ENCODE data around the gene PHPT1. TPM values are rescaled to one million over a fixed set of nuclear protein-coding genes. Genes with fewer than 3 reads are reported as not detected.

PHPT1 gene
- total RNA-seq, 2 donors from 2014 or later: 37.5 to 92.1 TPM

- ATAC-seq (ENCODE audit: insufficient number of reproducible peaks, low FRiP score, low read depth) (no peak), DNase-seq (ENCODE audit: low spot score) (no peak)
- no peak overlapping the region for H3K27ac ChIP-seq
- H3K4me1 ChIP-seq (ENCODE audit: control insufficient read depth in 1 of 2, low read depth in 2 of 2): peaks cover 8 to 40% of the 10 kb centered on the region in 2 donors
- no peaks in the 10 kb centered on the region for H3K9me3 ChIP-seq
- H3K27me3 ChIP-seq (replicated peaks; ENCODE audit: insufficient read depth): no peaks in the 10 kb centered on the region
- peaks cover 16% of the 10 kb centered on the region for H3K36me3 ChIP-seq
- TF ChIP-seq CTCF (IDR thresholded peaks at IDR 0.05): no peak
- no peak overlapping the region for H3K4me3 ChIP-seq
Measured at GRCh38 chr9:136860933-136861873, 12.0 kb downstream of the PHPT1 start.

- no peak for DNase-seq (ENCODE audit: low spot score)
- peaks cover 12 to 42% of the 10 kb centered on the region in 2 donors for H3K4me1 ChIP-seq (ENCODE audit: control insufficient read depth in 1 of 2, low read depth in 2 of 2)
- H3K36me3 ChIP-seq: peaks cover 16% of the 10 kb centered on the region
Measured at GRCh38 chr9:136861874-136862457, 12.8 kb downstream of the PHPT1 start.

GRCh38 chr9:136862849-136863622, 13.8 kb downstream of the PHPT1 start:
- no peak for DNase-seq (ENCODE audit: low spot score)
- ATAC-seq (ENCODE audit: insufficient number of reproducible peaks, low FRiP score, low read depth): no peak
- Histone ChIP-seq H3K27me3 (replicated peaks; ENCODE audit: insufficient read depth) (no peaks in the 10 kb centered on the region), H3K27ac (no peak overlapping the region), H3K36me3 (peaks cover 16% of the 10 kb centered on the region), H3K4me3 (no peak overlapping the region), H3K9me3 (no peaks in the 10 kb centered on the region), H3K4me1 (ENCODE audit: control insufficient read depth in 1 of 2, low read depth in 2 of 2) (peaks cover 14 to 47% of the 10 kb centered on the region in 2 donors)
- no peak for TF ChIP-seq CTCF (IDR thresholded peaks at IDR 0.05)

More at GRCh38 chr9:136861874-136862457, 12.8 kb downstream of the PHPT1 start:
- no peak for ATAC-seq (ENCODE audit: insufficient number of reproducible peaks, low FRiP score, low read depth)
- H3K4me3 ChIP-seq: no peak overlapping the region
- TF ChIP-seq CTCF (IDR thresholded peaks at IDR 0.05): no peak
- H3K27me3 ChIP-seq (replicated peaks; ENCODE audit: insufficient read depth): no peaks in the 10 kb centered on the region
- H3K9me3 ChIP-seq: no peaks in the 10 kb centered on the region
- H3K27ac ChIP-seq: no peak overlapping the region

GRCh38 chr9:136863623-136864273, 14.5 kb downstream of the PHPT1 start:
- Histone ChIP-seq H3K4me1 (ENCODE audit: control insufficient read depth in 1 of 2, low read depth in 2 of 2) (peaks cover 14 to 43% of the 10 kb centered on the region in 2 donors), H3K9me3 (no peaks in the 10 kb centered on the region), H3K4me3 (no peak overlapping the region), H3K27me3 (replicated peaks; ENCODE audit: insufficient read depth) (no peaks in the 10 kb centered on the region), H3K36me3 (peaks cover 16% of the 10 kb centered on the region), H3K27ac (no peak overlapping the region)
- no peak for ATAC-seq (ENCODE audit: insufficient number of reproducible peaks, low FRiP score, low read depth)
- DNase-seq (ENCODE audit: low spot score): no peak
- no peak for TF ChIP-seq CTCF (IDR thresholded peaks at IDR 0.05)

Measured in thoracic aorta (tissue), 2 donors.